Gastroesophageal sphincter (tissue), 4 donors: Measurements from ENCODE around the gene CHD9NB. TPM values are rescaled to one million over a fixed set of nuclear protein-coding genes. Genes with fewer than 3 reads are reported as not detected.
A peak's percentile ranks its signal among the peaks of the same experiment; 100 is the strongest.
"Not testable (repeated sequence)": the region's sequence is repeated elsewhere in the genome, so short reads cannot be mapped to it uniquely, and the experiment has no call there.

Experiments
- ATAC-seq: fragments of 150-250 bp; one replicate; pipeline ENCODE4 v1.9.1; 2016; ENCODE audit warnings: mild to moderate bottlenecking, moderate library complexity
- H3K27ac ChIP-seq, 4 donors: fragments of 200-600 bp; sonication (generic) in 3 of 4; 1 replicate in 3 of 4; 2 replicates in 1 of 4; pipeline ENCODE4 v1.5.1; 2016 to 2019
- H3K27me3 ChIP-seq: fragments of 200-600 bp; sonication (generic); one replicate; pipeline ENCODE4 v1.5.1; 2019
- H3K36me3 ChIP-seq, 2 donors: fragments of 200-600 bp; sonication (generic); one replicate each; pipeline ENCODE4 v1.5.1; 2019; ENCODE audit warnings: control low read depth in 1 of 2
- H3K4me1 ChIP-seq, 3 donors: fragments of 200-600 bp; sonication (generic); 1 replicate in 2 of 3; 2 replicates in 1 of 3; pipeline ENCODE4 v1.5.1; 2016 to 2019; ENCODE audit warnings: control low read depth in 2 of 3
- H3K4me3 ChIP-seq, 2 donors: fragments of 200-600 bp; sonication (generic); one replicate each; pipeline ENCODE4 v1.5.1; 2019; ENCODE audit warnings: mild to moderate bottlenecking in 1 of 2, moderate library complexity in 1 of 2
- H3K9me3 ChIP-seq, 3 donors: fragments of 200-600 bp; sonication (generic); one replicate each; pipeline ENCODE4 v1.5.1; 2017 to 2019; ENCODE audit warnings: control low read depth in 2 of 3
- CTCF ChIP-seq, 4 experiments: fragments of 200-600 bp in 2 of 4; fragments of 450-650 bp in 2 of 4; sonication (generic) in 1 of 4; IDR thresholded peaks; one replicate each; pipeline ENCODE4 v1.5.1; 2017 to 2019; ENCODE audit warnings: antibody characterized with exemption in 4 of 4, mild to moderate bottlenecking in 2 of 4, moderate library complexity in 2 of 4
- EP300 ChIP-seq: sonication (generic); formaldehyde crosslinking; IDR thresholded peaks from one replicate; pipeline ENCODE4 v1.6.1; 2017; ENCODE audit warnings: antibody characterized with exemption, mild to moderate bottlenecking
- POLR2A ChIP-seq, 2 donors: fragments of 450-650 bp; IDR thresholded peaks; one replicate each; pipeline ENCODE4 v1.6.1; 2017; ENCODE audit warnings: antibody characterized with exemption in 2 of 2, mild to moderate bottlenecking in 2 of 2, moderate library complexity in 1 of 2
- POLR2AphosphoS5 ChIP-seq: sonication (generic); formaldehyde crosslinking; IDR thresholded peaks from one replicate; pipeline ENCODE4 v1.6.1; 2017; ENCODE audit warnings: antibody characterized with exemption
- WGBS, 2 donors: methylation state at CpG; one replicate each; pipeline ENCODE4 v1.1.5; 2018; ENCODE audit warnings: low coverage in 1 of 2; 5-methylcytosine and 5-hydroxymethylcytosine counted together
- total RNA-seq, 4 donors: library from RNA; depleted of rRNA; stranded (reverse); fragments of >200 nt; gene quantifications; one replicate each; pipeline ENCODE4 v1.1.0, GENCODE V29; 2016

Gene CHD9NB
- total RNA-seq, 4 donors from 2014 or later: 0.17 to 1.1 TPM; not detected in 2

GRCh38 chr16:53040788-53041187, 11.9 kb downstream of the CHD9NB start:
- H3K27me3 ChIP-seq: peaks cover 38% of the 10 kb centered on the region
- H3K36me3 ChIP-seq: no peaks in the 10 kb centered on the region
- H3K9me3 ChIP-seq: no peaks in the 10 kb centered on the region
- no peak for TF ChIP-seq POLR2AphosphoS5
- TF ChIP-seq POLR2A (IDR thresholded peaks at IDR 0.05): no peak
- TF ChIP-seq EP300: no peak
- no peak for TF ChIP-seq CTCF (IDR thresholded peaks at IDR 0.05)
- no peak for ATAC-seq
- 69 to 73% methylated on average over 1 of the region's 1 CpG for WGBS, 2 donors
- no peak overlapping the region for H3K4me3 ChIP-seq
- H3K27ac ChIP-seq: peak overlapping the region in 2 of 4 donors; percentile 48 to 65
- H3K4me1 ChIP-seq: peaks cover 0 to 35% (median 5%) of the 10 kb centered on the region in 3 donors

GRCh38 chr16:53036711-53037110, 16.0 kb downstream of the CHD9NB start:
- H3K4me1 ChIP-seq, H3K9me3 ChIP-seq, H3K36me3 ChIP-seq, H3K27ac ChIP-seq, H3K4me3 ChIP-seq, ATAC-seq: not testable (repeated sequence)
- 72 to 76% methylated on average over 5 of the region's 6 CpGs for WGBS, 2 donors
- H3K27me3 ChIP-seq: peaks cover 17% of the 10 kb centered on the region

- Histone ChIP-seq H3K9me3 (no peaks in the 10 kb centered on the region), H3K4me1 (peaks cover 0 to under 1% (median 0%) of the 10 kb centered on the region in 3 donors), H3K36me3 (no peaks in the 10 kb centered on the region), H3K27ac (no peak overlapping the region), H3K27me3 (peaks cover 17% of the 10 kb centered on the region), H3K4me3 (no peak overlapping the region)
- ATAC-seq: no peak
- 75 to 89% methylated on average over 3 to 6 of the region's 6 CpGs for WGBS, 2 donors
- TF ChIP-seq EP300 (no peak), CTCF (IDR thresholded peaks at IDR 0.05) (no peak), POLR2AphosphoS5 (no peak), POLR2A (IDR thresholded peaks at IDR 0.05) (no peak)
Measured at GRCh38 chr16:53036066-53036465, 16.6 kb downstream of the CHD9NB start.

- ATAC-seq: no peak
- no peak for TF ChIP-seq POLR2A (IDR thresholded peaks at IDR 0.05)
- no peak for TF ChIP-seq EP300
- no peak for TF ChIP-seq POLR2AphosphoS5
- no peak for TF ChIP-seq CTCF (IDR thresholded peaks at IDR 0.05)
- Histone ChIP-seq H3K4me3 (no peak overlapping the region), H3K9me3 (no peaks in the 10 kb centered on the region), H3K36me3 (no peaks in the 10 kb centered on the region), H3K27ac (no peak overlapping the region), H3K4me1 (no peaks in the 10 kb centered on the region), H3K27me3 (peaks cover 17% of the 10 kb centered on the region)
- WGBS, 2 donors: 67 to 82% methylated on average over 1 to 3 of the region's 3 CpGs
Measured at GRCh38 chr16:53035176-53035942, 17.3 kb downstream of the CHD9NB start.

GRCh38 chr16:53034306-53034705, 18.4 kb downstream of the CHD9NB start:
- WGBS, 2 donors: 86 to 91% methylated on average over 5 to 6 of the region's 6 CpGs
- TF ChIP-seq POLR2A (IDR thresholded peaks at IDR 0.05): no peak
- no peak for TF ChIP-seq CTCF (IDR thresholded peaks at IDR 0.05)
- no peak for TF ChIP-seq EP300
- no peak for TF ChIP-seq POLR2AphosphoS5
- H3K4me3 ChIP-seq: no peak overlapping the region
- no peaks in the 10 kb centered on the region for H3K36me3 ChIP-seq
- ATAC-seq: no peak
- H3K9me3 ChIP-seq: no peaks in the 10 kb centered on the region
- H3K4me1 ChIP-seq: no peaks in the 10 kb centered on the region
- H3K27ac ChIP-seq: no peak overlapping the region
- peaks cover 17% of the 10 kb centered on the region for H3K27me3 ChIP-seq
